ENCODE measurements around the gene ZC3H13.

Gene ZC3H13

GRCh38 chr13:46031581-46032263 lies 20.8 kb downstream of the ZC3H13 start:
- no peaks in the 10 kb centered on the region for H3K36me3 ChIP-seq (ENCODE audit: control insufficient read depth, insufficient read depth, low read length)
- H3K4me1 ChIP-seq (ENCODE audit: control insufficient read depth, insufficient read depth, low read length): no peaks in the 10 kb centered on the region
- no peak overlapping the region for H3K4me3 ChIP-seq (ENCODE audit: low read length)
- H3K9ac ChIP-seq (ENCODE audit: low read length): no peak overlapping the region
- H3K27ac ChIP-seq (ENCODE audit: low read depth, low read length): no peak overlapping the region
- H3K27me3 ChIP-seq (ENCODE audit: control insufficient read depth, insufficient read depth, low read length): no peaks in the 10 kb centered on the region

- Histone ChIP-seq H3K36me3 (ENCODE audit: control insufficient read depth, insufficient read depth, low read length) (peaks cover 2% of the 10 kb centered on the region), H3K9ac (ENCODE audit: low read length) (no peak overlapping the region), H3K27me3 (ENCODE audit: control insufficient read depth, insufficient read depth, low read length) (no peaks in the 10 kb centered on the region), H3K4me1 (ENCODE audit: control insufficient read depth, insufficient read depth, low read length) (no peaks in the 10 kb centered on the region), H3K4me3 (ENCODE audit: low read length) (no peak overlapping the region), H3K27ac (ENCODE audit: low read depth, low read length) (no peak overlapping the region)
These were observed 27.4 kb downstream of the ZC3H13 start for GRCh38 chr13:46025157-46025556.

- Histone ChIP-seq H3K36me3 (ENCODE audit: control insufficient read depth, insufficient read depth, low read length) (peaks cover 2% of the 10 kb centered on the region), H3K4me3 (ENCODE audit: low read length) (no peak overlapping the region), H3K27ac (ENCODE audit: low read depth, low read length) (no peak overlapping the region), H3K9ac (ENCODE audit: low read length) (no peak overlapping the region), H3K27me3 (ENCODE audit: control insufficient read depth, insufficient read depth, low read length) (no peaks in the 10 kb centered on the region), H3K4me1 (ENCODE audit: control insufficient read depth, insufficient read depth, low read length) (no peaks in the 10 kb centered on the region)
These were observed 30.1 kb downstream of the ZC3H13 start for GRCh38 chr13:46022481-46022880.

DNA sequence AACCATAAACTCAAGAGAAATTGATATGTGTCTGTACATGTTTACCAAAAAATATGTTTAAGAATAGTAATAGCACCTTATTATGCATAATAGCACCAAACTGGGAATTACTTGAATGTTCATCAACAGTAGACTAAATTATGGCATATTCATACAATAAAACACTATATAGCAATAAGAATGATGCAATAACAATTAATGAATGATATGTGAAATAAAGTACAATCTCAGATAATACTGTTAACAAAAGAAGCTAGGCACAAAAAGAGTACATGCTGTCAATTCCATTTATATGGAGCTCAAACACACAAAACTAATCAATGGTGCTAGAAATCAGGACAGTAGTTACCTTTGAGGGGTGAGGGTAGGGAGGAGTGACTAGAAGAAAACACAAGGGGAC lies 36.3 kb downstream of the ZC3H13 start:
- Histone ChIP-seq H3K4me1 (ENCODE audit: control insufficient read depth, insufficient read depth, low read length) (no peaks in the 10 kb centered on the region), H3K27ac (ENCODE audit: low read depth, low read length) (no peak overlapping the region), H3K36me3 (ENCODE audit: control insufficient read depth, insufficient read depth, low read length) (no peaks in the 10 kb centered on the region), H3K4me3 (ENCODE audit: low read length) (no peak overlapping the region), H3K27me3 (ENCODE audit: control insufficient read depth, insufficient read depth, low read length) (no peaks in the 10 kb centered on the region), H3K9ac (ENCODE audit: low read length) (no peak overlapping the region)

GRCh38 chr13:46015366-46015765 lies 37.2 kb downstream of the ZC3H13 start:
- no peak overlapping the region for H3K9ac ChIP-seq (ENCODE audit: low read length)
- no peaks in the 10 kb centered on the region for H3K36me3 ChIP-seq (ENCODE audit: control insufficient read depth, insufficient read depth, low read length)
- H3K4me3 ChIP-seq (ENCODE audit: low read length): no peak overlapping the region
- no peaks in the 10 kb centered on the region for H3K4me1 ChIP-seq (ENCODE audit: control insufficient read depth, insufficient read depth, low read length)
- no peaks in the 10 kb centered on the region for H3K27me3 ChIP-seq (ENCODE audit: control insufficient read depth, insufficient read depth, low read length)
- no peak overlapping the region for H3K27ac ChIP-seq (ENCODE audit: low read depth, low read length)

GRCh38 chr13:46012404-46012803 lies 40.1 kb downstream of the ZC3H13 start:
- H3K4me1 ChIP-seq (ENCODE audit: control insufficient read depth, insufficient read depth, low read length): no peaks in the 10 kb centered on the region
- no peaks in the 10 kb centered on the region for H3K36me3 ChIP-seq (ENCODE audit: control insufficient read depth, insufficient read depth, low read length)
- no peak overlapping the region for H3K27ac ChIP-seq (ENCODE audit: low read depth, low read length)
- H3K9ac ChIP-seq (ENCODE audit: low read length): no peak overlapping the region
- no peaks in the 10 kb centered on the region for H3K27me3 ChIP-seq (ENCODE audit: control insufficient read depth, insufficient read depth, low read length)
- H3K4me3 ChIP-seq (ENCODE audit: low read length): no peak overlapping the region

DNA sequence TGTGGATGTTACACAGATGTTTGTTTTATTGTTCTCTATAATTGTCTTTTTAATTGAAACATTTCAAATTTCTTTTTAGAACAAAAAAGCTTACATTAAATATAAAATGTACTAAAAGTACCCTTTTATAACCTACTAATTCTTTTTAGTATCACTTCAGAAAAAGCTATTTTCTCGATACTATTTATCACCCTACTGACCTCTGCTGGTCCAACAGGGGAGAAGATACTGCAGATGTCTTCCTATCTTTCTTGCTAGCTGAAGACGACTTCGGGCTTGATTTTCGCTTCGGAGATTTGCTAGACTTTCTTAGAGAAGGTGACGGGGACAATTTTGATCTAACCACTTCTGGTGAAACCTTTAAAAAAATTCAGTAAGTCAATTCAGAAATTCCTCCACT lies 42.4 kb downstream of the ZC3H13 start:
- no peak overlapping the region for H3K4me3 ChIP-seq (ENCODE audit: low read length)
- H3K4me1 ChIP-seq (ENCODE audit: control insufficient read depth, insufficient read depth, low read length): no peaks in the 10 kb centered on the region
- no peaks in the 10 kb centered on the region for H3K27me3 ChIP-seq (ENCODE audit: control insufficient read depth, insufficient read depth, low read length)
- no peak overlapping the region for H3K27ac ChIP-seq (ENCODE audit: low read depth, low read length)
- H3K9ac ChIP-seq (ENCODE audit: low read length): no peak overlapping the region
- H3K36me3 ChIP-seq (ENCODE audit: control insufficient read depth, insufficient read depth, low read length): no peaks in the 10 kb centered on the region

GRCh38 chr13:46008631-46009030 lies 43.9 kb downstream of the ZC3H13 start:
- Histone ChIP-seq H3K4me1 (ENCODE audit: control insufficient read depth, insufficient read depth, low read length) (no peaks in the 10 kb centered on the region), H3K4me3 (ENCODE audit: low read length) (no peak overlapping the region), H3K27ac (ENCODE audit: low read depth, low read length) (no peak overlapping the region), H3K36me3 (ENCODE audit: control insufficient read depth, insufficient read depth, low read length) (no peaks in the 10 kb centered on the region), H3K9ac (ENCODE audit: low read length) (no peak overlapping the region), H3K27me3 (ENCODE audit: control insufficient read depth, insufficient read depth, low read length) (no peaks in the 10 kb centered on the region)

DNA sequence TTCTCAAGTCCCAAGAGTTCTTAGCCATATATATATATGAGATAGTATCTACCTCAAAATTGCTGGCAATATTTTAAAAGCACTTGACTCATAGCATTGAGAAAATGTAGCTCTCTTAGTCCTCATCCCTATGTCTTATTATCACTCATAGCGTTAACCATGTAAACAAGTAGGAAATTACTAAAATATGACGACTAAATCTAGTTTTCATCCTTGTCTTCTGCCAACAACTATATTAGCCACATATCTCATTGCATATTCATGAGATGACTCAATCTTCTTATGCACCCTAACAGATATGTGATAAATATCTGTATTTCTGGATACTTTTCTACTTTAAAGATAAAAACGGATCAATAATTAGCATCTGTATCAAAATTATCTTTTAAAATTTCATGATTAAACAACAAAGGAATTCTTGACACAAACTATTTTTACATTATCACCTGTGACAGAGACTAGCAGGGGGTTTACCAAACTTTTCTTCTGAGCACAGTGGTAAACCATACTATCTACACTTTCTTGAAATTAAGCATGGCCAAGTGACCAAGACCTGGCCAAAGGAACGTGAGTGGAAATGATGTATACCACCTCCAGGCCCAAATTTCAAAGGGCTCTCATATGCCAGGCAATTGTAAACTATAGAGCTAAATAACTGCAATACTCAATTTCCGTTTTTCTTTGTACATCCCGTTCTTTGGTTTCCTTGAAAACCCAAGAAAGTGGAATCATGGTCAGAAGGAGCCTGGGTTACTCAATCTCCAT lies 45.7 kb downstream of the ZC3H13 start:
- H3K27ac ChIP-seq (ENCODE audit: low read depth, low read length): no peak overlapping the region
- no peaks in the 10 kb centered on the region for H3K4me1 ChIP-seq (ENCODE audit: control insufficient read depth, insufficient read depth, low read length)
- H3K27me3 ChIP-seq (ENCODE audit: control insufficient read depth, insufficient read depth, low read length): no peaks in the 10 kb centered on the region
- H3K36me3 ChIP-seq (ENCODE audit: control insufficient read depth, insufficient read depth, low read length): no peaks in the 10 kb centered on the region
- no peak overlapping the region for H3K9ac ChIP-seq (ENCODE audit: low read length)
- no peak overlapping the region for H3K4me3 ChIP-seq (ENCODE audit: low read length)

GRCh38 chr13:46004491-46004890 lies 48.1 kb downstream of the ZC3H13 start:
- H3K9ac ChIP-seq (ENCODE audit: low read length): no peak overlapping the region
- no peak overlapping the region for H3K4me3 ChIP-seq (ENCODE audit: low read length)
- peaks cover 9% of the 10 kb centered on the region for H3K36me3 ChIP-seq (ENCODE audit: control insufficient read depth, insufficient read depth, low read length)
- no peaks in the 10 kb centered on the region for H3K4me1 ChIP-seq (ENCODE audit: control insufficient read depth, insufficient read depth, low read length)
- H3K27ac ChIP-seq (ENCODE audit: low read depth, low read length): no peak overlapping the region
- H3K27me3 ChIP-seq (ENCODE audit: control insufficient read depth, insufficient read depth, low read length): no peaks in the 10 kb centered on the region

- Histone ChIP-seq H3K9ac (ENCODE audit: low read length) (no peak overlapping the region), H3K36me3 (ENCODE audit: control insufficient read depth, insufficient read depth, low read length) (peaks cover 14% of the 10 kb centered on the region)
These were observed 55.9 kb downstream of the ZC3H13 start for GRCh38 chr13:45996631-45997030.

DNA sequence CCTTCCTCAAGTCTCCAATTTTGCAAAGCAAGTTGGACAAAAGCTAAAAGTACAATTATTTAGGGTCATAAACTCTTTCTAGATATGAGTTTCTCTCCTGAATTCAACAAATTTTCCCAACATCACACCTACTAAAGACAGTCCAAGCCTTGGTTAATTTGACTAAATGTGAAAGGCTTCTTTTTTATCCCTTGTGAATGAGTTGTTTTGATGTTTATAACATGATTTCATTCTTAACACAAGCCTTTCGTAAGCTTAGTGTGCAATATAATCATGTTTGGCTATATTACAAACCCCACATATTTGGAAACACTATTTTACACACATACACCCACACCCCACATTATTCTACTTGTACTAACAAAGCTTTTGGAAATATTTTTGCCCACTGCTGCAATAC lies 57.3 kb downstream of the ZC3H13 start:
- Histone ChIP-seq H3K4me1 (ENCODE audit: control insufficient read depth, insufficient read depth, low read length) (no peaks in the 10 kb centered on the region), H3K4me3 (ENCODE audit: low read length) (no peak overlapping the region), H3K9ac (ENCODE audit: low read length) (no peak overlapping the region), H3K27me3 (ENCODE audit: control insufficient read depth, insufficient read depth, low read length) (no peaks in the 10 kb centered on the region), H3K27ac (ENCODE audit: low read depth, low read length) (no peak overlapping the region), H3K36me3 (ENCODE audit: control insufficient read depth, insufficient read depth, low read length) (peaks cover 8% of the 10 kb centered on the region)

More at GRCh38 chr13:45996631-45997030, 55.9 kb downstream of the ZC3H13 start:
- no peaks in the 10 kb centered on the region for H3K4me1 ChIP-seq (ENCODE audit: control insufficient read depth, insufficient read depth, low read length)
- no peak overlapping the region for H3K4me3 ChIP-seq (ENCODE audit: low read length)
- no peak overlapping the region for H3K27ac ChIP-seq (ENCODE audit: low read depth, low read length)
- H3K27me3 ChIP-seq (ENCODE audit: control insufficient read depth, insufficient read depth, low read length): no peaks in the 10 kb centered on the region

DNA sequence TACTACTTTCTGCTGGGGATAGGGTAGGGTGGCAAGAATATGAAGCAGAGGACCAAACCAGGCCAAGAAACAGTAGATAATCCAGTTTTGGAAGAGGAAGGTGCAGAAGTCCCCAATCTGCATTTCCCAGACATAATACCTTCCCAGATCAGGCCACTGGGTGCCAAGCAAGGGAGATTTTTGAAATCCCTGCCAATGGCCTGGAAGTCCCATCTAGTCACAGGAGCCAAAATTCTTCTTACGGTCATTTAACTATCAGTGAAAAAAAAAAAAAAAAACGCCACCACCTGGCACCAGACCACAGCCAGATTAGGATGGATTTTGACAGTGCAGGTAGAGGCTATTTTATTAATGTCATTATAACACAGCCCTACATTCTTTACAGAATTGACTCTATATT lies 57.8 kb downstream of the ZC3H13 start:
- Histone ChIP-seq H3K27ac (ENCODE audit: low read depth, low read length) (no peak overlapping the region), H3K27me3 (ENCODE audit: control insufficient read depth, insufficient read depth, low read length) (no peaks in the 10 kb centered on the region), H3K9ac (ENCODE audit: low read length) (no peak overlapping the region), H3K4me1 (ENCODE audit: control insufficient read depth, insufficient read depth, low read length) (no peaks in the 10 kb centered on the region), H3K36me3 (ENCODE audit: control insufficient read depth, insufficient read depth, low read length) (peaks cover 8% of the 10 kb centered on the region), H3K4me3 (ENCODE audit: low read length) (no peak overlapping the region)
